ENCODE data around the gene COQ10A. TPM values are rescaled to one million over a fixed set of nuclear protein-coding genes. Genes with fewer than 3 reads are reported as not detected.

The COQ10A gene
- total RNA-seq, 2 donors from 2014 or later = 15.9 to 17.6 TPM

DNA sequence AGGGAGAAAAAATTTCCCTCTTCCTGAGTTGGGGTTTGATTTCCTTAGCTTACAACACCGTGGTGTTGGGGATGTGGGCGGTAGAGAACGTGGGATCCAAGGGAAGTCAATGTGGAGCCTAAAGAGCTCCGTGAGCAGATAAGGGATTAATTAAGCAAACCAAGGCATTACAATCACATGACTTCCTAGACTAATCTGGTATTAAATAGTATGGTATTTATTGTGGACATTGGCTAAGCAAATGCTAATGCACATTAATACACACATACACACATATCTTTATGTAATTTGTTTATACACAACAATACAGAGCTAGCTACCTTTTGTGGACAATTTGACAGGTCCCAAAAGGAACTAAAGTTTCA lies 44.2 kb upstream of the COQ10A start:
- H3K36me3 ChIP-seq = no peaks in the 10 kb centered on the region
- H3K27me3 ChIP-seq (replicated peaks; ENCODE audit: insufficient read depth) = no peaks in the 10 kb centered on the region
- DNase-seq (ENCODE audit: low spot score) = no peak
- intact Hi-C loops (cut with DNase I) = no loop called here
- 17% methylated on average over 4 of the region's 4 CpGs for WGBS
- TF ChIP-seq, protein P1, sequence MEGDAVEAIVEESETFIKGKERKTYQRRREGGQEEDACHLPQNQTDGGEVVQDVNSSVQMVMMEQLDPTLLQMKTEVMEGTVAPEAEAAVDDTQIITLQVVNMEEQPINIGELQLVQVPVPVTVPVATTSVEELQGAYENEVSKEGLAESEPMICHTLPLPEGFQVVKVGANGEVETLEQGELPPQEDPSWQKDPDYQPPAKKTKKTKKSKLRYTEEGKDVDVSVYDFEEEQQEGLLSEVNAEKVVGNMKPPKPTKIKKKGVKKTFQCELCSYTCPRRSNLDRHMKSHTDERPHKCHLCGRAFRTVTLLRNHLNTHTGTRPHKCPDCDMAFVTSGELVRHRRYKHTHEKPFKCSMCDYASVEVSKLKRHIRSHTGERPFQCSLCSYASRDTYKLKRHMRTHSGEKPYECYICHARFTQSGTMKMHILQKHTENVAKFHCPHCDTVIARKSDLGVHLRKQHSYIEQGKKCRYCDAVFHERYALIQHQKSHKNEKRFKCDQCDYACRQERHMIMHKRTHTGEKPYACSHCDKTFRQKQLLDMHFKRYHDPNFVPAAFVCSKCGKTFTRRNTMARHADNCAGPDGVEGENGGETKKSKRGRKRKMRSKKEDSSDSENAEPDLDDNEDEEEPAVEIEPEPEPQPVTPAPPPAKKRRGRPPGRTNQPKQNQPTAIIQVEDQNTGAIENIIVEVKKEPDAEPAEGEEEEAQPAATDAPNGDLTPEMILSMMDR (IDR thresholded peaks at IDR 0.05) = no peak
- no peak for TF ChIP-seq POLR2AphosphoS5 (IDR thresholded peaks at IDR 0.05)
- TF ChIP-seq POLR2A (IDR thresholded peaks at IDR 0.05) = no peak
- H3K4me1 ChIP-seq (replicated peaks) = no peaks in the 10 kb centered on the region
- H3K27ac ChIP-seq = peak overlapping the region; percentile 99
- no peaks in the 10 kb centered on the region for H3K9me3 ChIP-seq
- peak overlapping the region; percentile 74 to 93 for H3K4me3 ChIP-seq

DNA sequence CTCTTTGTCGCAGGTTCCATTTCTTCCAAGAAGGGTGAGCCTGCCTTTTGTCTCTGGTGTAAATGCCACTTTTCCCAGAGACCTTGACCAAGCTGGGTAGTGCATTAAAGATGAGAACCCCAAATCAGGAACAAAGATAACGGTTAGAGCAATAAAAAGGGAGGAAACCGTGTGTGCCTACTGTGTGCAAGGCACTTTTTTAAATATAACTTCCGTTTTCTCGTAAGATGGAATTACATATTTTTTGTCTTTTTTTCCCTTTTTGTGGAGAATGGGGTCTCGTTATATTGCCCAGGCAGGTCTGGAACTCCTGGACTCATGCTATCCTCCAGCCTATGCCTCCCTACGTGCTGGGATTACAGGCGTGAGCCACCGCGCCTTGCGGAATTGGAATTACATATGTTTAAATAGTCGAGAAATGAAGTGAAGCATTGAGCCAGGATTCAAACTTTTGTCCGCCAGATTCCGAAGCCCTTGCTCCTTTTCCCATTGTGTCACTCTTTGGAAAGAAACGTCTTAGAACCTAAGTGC lies 43.1 kb upstream of the COQ10A start:
- Histone ChIP-seq H3K4me3 (peak overlapping the region in 1 of 2 donors; percentile 47), H3K4me1 (replicated peaks) (no peaks in the 10 kb centered on the region), H3K27ac (peak overlapping the region; percentile 75 to 99), H3K36me3 (no peaks in the 10 kb centered on the region), H3K9me3 (no peaks in the 10 kb centered on the region), H3K27me3 (replicated peaks; ENCODE audit: insufficient read depth) (no peaks in the 10 kb centered on the region)
- intact Hi-C loops (cut with DNase I) = loop anchor here (2.0 kb wide), 2 partner anchors 31 to 105 kb away; partner anchors contain the start of gene ZC3H10
- DNase-seq (ENCODE audit: low spot score) = no peak
- TF ChIP-seq POLR2A (IDR thresholded peaks at IDR 0.05) = no peak
- TF ChIP-seq POLR2AphosphoS5 (IDR thresholded peaks at IDR 0.05) = no peak
- TF ChIP-seq, protein P1 (IDR thresholded peaks at IDR 0.05) = no peak
- WGBS = 30% methylated on average over 15 of the region's 15 CpGs

DNA sequence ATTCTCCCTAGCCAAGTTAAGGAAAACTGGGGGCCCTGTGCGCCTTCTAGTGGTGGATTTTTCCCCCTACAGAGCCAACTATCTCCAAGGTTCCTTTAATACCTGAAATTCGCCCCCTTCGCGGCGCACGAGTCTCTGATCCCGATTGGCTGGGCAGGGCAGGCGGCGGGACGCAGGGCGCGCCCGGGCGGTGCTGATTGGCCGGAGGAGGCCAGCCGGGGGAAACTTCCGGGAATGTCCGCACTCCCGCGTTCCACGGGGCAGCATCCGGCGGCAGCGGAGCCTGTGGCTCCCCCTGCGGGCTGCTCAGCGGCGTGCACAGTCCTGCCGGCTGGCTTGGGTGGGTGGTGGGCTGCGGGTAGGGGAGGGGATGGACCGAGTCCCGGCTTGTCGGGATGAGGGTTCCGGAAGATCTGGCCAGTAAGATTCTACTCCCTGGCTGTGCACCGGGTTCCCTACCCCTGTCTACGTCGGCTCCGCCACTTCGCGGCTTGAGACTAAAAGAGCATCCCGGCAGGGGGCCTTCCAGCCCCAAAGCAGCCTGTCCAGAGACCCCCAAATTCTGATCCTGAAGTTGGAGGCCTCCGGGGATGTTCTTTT lies 42.5 kb upstream of the COQ10A start, which contains the start of gene NABP2:
Gene NABP2 (plus strand): TSS at position 241 of the 600 bp plus-strand sequence. CDS start 515 bp downstream, outside the sequence.
- H3K4me3 ChIP-seq = peak within 1 kb of the TSS; percentile 46 to 47
- H3K9me3 ChIP-seq = no peaks in the 10 kb centered on the region
- H3K4me1 ChIP-seq (replicated peaks) = no peaks in the 10 kb centered on the region
- H3K27me3 ChIP-seq (replicated peaks; ENCODE audit: insufficient read depth) = no peaks in the 10 kb centered on the region
- no peaks in the 10 kb centered on the region for H3K36me3 ChIP-seq
- TF ChIP-seq POLR2A (IDR thresholded peaks at IDR 0.05) (peak; percentile 42), POLR2AphosphoS5 (IDR thresholded peaks at IDR 0.05) (peak; percentile 97)
- TF ChIP-seq, protein P1 (IDR thresholded peaks at IDR 0.05) = peak; percentile 82 to 99 (median 96)
- DNase-seq (ENCODE audit: low spot score) = peak; percentile 98
- under 1% methylated on average over 41 of the region's 41 CpGs for WGBS
- intact Hi-C loops (cut with DNase I) = loop anchor here (2.0 kb wide), 2 partner anchors 31 to 105 kb away; partner anchors contain the start of gene ZC3H10
- peak within 1 kb of the TSS; percentile 75 to 99 for H3K27ac ChIP-seq

DNA sequence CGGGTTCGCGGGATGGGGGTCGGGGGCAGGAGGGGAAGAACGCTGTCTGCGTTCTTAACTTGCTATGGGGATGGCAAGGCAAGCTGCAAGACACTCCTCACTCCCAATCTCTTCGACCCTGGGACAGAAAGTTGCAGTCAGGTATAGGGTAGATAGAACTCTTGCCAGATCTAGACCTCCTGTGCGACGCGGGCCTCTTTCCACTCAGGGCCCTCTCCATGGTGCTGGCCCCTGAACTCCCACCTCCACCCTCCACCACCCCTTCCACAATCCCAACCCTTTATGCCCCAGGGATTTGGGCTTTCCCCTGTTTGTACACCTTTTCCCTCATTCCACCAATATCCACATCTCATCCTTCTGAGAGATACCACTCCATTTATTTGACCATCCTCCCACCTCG lies 41.8 kb upstream of the COQ10A start:
- Histone ChIP-seq H3K27ac (peak overlapping the region in 1 of 2 donors; percentile 71), H3K36me3 (no peaks in the 10 kb centered on the region), H3K9me3 (no peaks in the 10 kb centered on the region), H3K27me3 (replicated peaks; ENCODE audit: insufficient read depth) (no peaks in the 10 kb centered on the region), H3K4me1 (replicated peaks) (no peaks in the 10 kb centered on the region), H3K4me3 (peak overlapping the region; percentile 46 to 47)
- WGBS = 60% methylated on average over 11 of the region's 11 CpGs
- no peak for DNase-seq (ENCODE audit: low spot score)
- TF ChIP-seq POLR2AphosphoS5 (IDR thresholded peaks at IDR 0.05) = no peak
- TF ChIP-seq POLR2A (IDR thresholded peaks at IDR 0.05) = no peak
- TF ChIP-seq, protein P1 (IDR thresholded peaks at IDR 0.05) = no peak
- intact Hi-C loops (cut with DNase I) = loop anchor here (2.0 kb wide), 2 partner anchors 32 to 106 kb away; partner anchors contain the start of gene ZC3H10
